Fibroblast of lung (primary cell): ENCODE data around the gene DCTN4.

Experiments
- CTCF ChIP-seq, 2 donors: IDR thresholded peaks in 1 of 2; conservative IDR thresholded peaks in 1 of 2; 1 replicate in 1 of 2; 2 replicates in 1 of 2; pipeline ENCODE4 v1.5.1; 2011 to 2012; ENCODE audit warnings: low read length in 2 of 2, control low read depth in 1 of 2, inconsistent platforms in 1 of 2, low read depth in 1 of 2, mild to moderate bottlenecking in 1 of 2
- EZH2 ChIP-seq: IDR thresholded peaks from 2 replicates; pipeline ENCODE4 v1.5.1; 2012; ENCODE audit warnings: low read length, control low read depth, mild to moderate bottlenecking; ENCODE audit errors: missing control alignments

GRCh38 chr5:150662731-150663516, 95.9 kb downstream of the DCTN4 start:
- TF ChIP-seq CTCF (conservative IDR thresholded peaks at IDR 0.05 in 1 of 2, IDR thresholded peaks at IDR 0.05 in 1 of 2; ENCODE audit: low read depth in 1 of 2, low read length in 2 of 2): no peak
- no peak for TF ChIP-seq EZH2
